Progenitor cell of endocrine pancreas (in vitro differentiated cells): ENCODE measurements around the gene TNFRSF18. TPM values are rescaled to one million over a fixed set of nuclear protein-coding genes. Genes with fewer than 3 reads are reported as not detected.

Source experiments
- DNase-seq: peaks from one replicate; pipeline ENCODE4 v3.0.0; 2021; ENCODE audit warnings: low spot score; ENCODE audit not compliant: unreplicated experiment
- H3K27ac Mint-ChIP-seq: 2 replicates; pipeline ENCODE4 v1.8.0; 2021; ENCODE audit warnings: mild to moderate bottlenecking, moderate library complexity, mixed read lengths
- H3K27me3 Mint-ChIP-seq: 2 replicates; pipeline ENCODE4 v1.8.0; 2021; ENCODE audit warnings: mixed read lengths
- H3K36me3 Mint-ChIP-seq: 2 replicates; pipeline ENCODE4 v1.8.0; 2022; ENCODE audit warnings: mixed read lengths; ENCODE audit not compliant: insufficient read depth
- H3K4me1 Mint-ChIP-seq: 2 replicates; pipeline ENCODE4 v1.8.0; 2021; ENCODE audit warnings: low read depth, mixed read lengths
- H3K4me3 Mint-ChIP-seq: 2 replicates; pipeline ENCODE4 v1.8.0; 2021; ENCODE audit warnings: low read depth, mild to moderate bottlenecking, moderate library complexity, mixed read lengths
- H3K9me3 Mint-ChIP-seq: 2 replicates; pipeline ENCODE4 v1.8.0; 2021; ENCODE audit warnings: low read depth, mixed read lengths
- total RNA-seq: library from RNA; stranded (reverse); gene quantifications from 2 replicates; pipeline ENCODE4 v1.2.1, GENCODE V29; 2021
- TF ChIP-seq, protein P1 (sequence below): fragments of 200-600 bp; sonication (generic); IDR thresholded peaks from one replicate; pipeline ENCODE4 v1.5.0; 2021; ENCODE audit warnings: antibody characterized with exemption, mild to moderate bottlenecking; ENCODE audit not compliant: unreplicated experiment

The TNFRSF18 gene
- total RNA-seq, 1 donor from 2014 or later: 0.48 TPM

DNA sequence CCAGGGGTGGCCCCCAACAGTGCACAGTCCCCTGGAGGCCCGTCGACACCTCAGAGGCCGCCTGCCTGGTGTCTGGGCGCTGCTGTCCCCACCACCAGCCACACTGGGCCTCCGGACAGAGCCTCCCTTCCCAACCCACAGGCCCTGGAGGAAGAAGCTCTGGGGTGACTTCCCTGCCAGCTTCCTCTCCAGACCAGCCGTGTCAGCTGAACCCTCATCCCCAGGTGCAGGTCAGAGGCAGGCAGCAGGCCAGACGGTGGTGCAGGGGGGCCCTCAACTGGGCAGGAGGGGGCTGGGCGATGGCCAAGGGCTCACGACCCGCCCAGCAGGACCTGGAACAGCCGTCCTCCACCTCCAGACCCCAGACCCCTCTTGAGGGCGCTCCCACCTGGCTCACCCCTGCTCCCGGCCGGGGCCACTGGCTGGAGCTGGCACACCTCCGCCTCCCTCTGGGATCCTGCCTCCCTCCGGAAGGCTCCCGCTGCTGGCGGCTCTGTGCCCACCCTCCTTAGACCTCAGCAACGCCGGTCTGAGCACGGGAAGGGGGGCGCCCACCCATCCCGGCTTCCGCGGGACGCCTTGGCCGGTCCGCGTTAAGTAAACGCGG, 520 bp downstream of the TNFRSF18 start:
- Mint-ChIP-seq H3K27ac (no peak overlapping the region), H3K27me3 (peaks cover 6% of the 10 kb centered on the region), H3K9me3 (no peaks in the 10 kb centered on the region), H3K36me3 (no peaks in the 10 kb centered on the region), H3K4me3 (no peak overlapping the region), H3K4me1 (no peaks in the 10 kb centered on the region)
- TF ChIP-seq, protein P1, sequence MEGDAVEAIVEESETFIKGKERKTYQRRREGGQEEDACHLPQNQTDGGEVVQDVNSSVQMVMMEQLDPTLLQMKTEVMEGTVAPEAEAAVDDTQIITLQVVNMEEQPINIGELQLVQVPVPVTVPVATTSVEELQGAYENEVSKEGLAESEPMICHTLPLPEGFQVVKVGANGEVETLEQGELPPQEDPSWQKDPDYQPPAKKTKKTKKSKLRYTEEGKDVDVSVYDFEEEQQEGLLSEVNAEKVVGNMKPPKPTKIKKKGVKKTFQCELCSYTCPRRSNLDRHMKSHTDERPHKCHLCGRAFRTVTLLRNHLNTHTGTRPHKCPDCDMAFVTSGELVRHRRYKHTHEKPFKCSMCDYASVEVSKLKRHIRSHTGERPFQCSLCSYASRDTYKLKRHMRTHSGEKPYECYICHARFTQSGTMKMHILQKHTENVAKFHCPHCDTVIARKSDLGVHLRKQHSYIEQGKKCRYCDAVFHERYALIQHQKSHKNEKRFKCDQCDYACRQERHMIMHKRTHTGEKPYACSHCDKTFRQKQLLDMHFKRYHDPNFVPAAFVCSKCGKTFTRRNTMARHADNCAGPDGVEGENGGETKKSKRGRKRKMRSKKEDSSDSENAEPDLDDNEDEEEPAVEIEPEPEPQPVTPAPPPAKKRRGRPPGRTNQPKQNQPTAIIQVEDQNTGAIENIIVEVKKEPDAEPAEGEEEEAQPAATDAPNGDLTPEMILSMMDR: no peak
- DNase-seq: no peak

- Mint-ChIP-seq H3K9me3 (no peaks in the 10 kb centered on the region), H3K27me3 (peaks cover 9% of the 10 kb centered on the region), H3K4me1 (peaks cover 2% of the 10 kb centered on the region), H3K36me3 (no peaks in the 10 kb centered on the region), H3K4me3 (no peak overlapping the region), H3K27ac (no peak overlapping the region)
- TF ChIP-seq, protein P1: no peak
- no peak for DNase-seq
Measured at GRCh38 chr1:1204998-1205768, 1.2 kb downstream of the TNFRSF18 start.

DNA sequence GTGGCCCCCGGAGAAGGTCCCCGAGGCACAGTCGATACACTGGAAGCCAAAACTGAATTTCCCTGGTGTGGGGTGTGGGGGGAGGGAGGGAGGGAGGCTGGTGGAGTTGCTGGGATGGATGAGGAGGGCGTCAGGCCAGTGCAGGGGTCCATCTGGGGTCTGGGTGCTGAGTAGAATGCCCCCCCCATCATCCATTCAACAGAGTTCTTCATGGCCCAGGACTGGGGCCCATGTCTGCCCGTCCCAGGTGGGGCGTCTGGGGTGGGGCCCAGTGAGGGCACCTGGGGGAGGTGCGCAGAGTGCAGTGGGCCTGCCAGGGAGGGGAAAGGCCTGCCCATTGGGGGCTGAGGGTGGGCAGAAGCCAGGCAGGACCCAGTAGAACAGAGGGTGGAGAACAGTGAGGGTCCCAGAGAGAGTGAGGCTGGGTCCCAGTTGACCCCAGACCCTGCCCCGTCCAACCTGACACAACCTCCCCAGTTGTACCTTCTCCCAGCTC, 1.9 kb downstream of the TNFRSF18 start:
- peaks cover 2% of the 10 kb centered on the region for H3K4me1 Mint-ChIP-seq
- TF ChIP-seq, protein P1: no peak
- H3K9me3 Mint-ChIP-seq: no peaks in the 10 kb centered on the region
- no peak overlapping the region for H3K27ac Mint-ChIP-seq
- no peaks in the 10 kb centered on the region for H3K36me3 Mint-ChIP-seq
- DNase-seq: no peak
- no peak overlapping the region for H3K4me3 Mint-ChIP-seq
- peaks cover 9% of the 10 kb centered on the region for H3K27me3 Mint-ChIP-seq

- Mint-ChIP-seq H3K36me3 (no peaks in the 10 kb centered on the region), H3K4me1 (peaks cover 2% of the 10 kb centered on the region), H3K4me3 (no peak overlapping the region), H3K27me3 (peaks cover 9% of the 10 kb centered on the region), H3K9me3 (no peaks in the 10 kb centered on the region), H3K27ac (no peak overlapping the region)
- no peak for DNase-seq
- TF ChIP-seq, protein P1: no peak
Measured at GRCh38 chr1:1203561-1204424, 2.6 kb downstream of the TNFRSF18 start.
